Breast epithelium (tissue), 3 donors: ENCODE measurements around the gene KIF9.

Experiments used
- CTCF ChIP-seq, 3 donors: fragments of 450-650 bp; IDR thresholded peaks; one replicate each; pipeline ENCODE4 v1.5.1; 2016 to 2017; ENCODE audit warnings: antibody characterized with exemption in 3 of 3, mild to moderate bottlenecking in 3 of 3, moderate library complexity in 3 of 3
- POLR2AphosphoS5 ChIP-seq, 3 donors: sonication (generic); formaldehyde crosslinking; IDR thresholded peaks; one replicate each; pipeline ENCODE4 v1.6.1; 2017; ENCODE audit warnings: antibody characterized with exemption in 3 of 3

GRCh38 chr3:47315069-47315647 lies 32.6 kb upstream of the KIF9 start:
- TF ChIP-seq CTCF (IDR thresholded peaks at IDR 0.05): no peak
- TF ChIP-seq POLR2AphosphoS5 (IDR thresholded peaks at IDR 0.05): no peak
